HepG2 (cell line): Measurements from ENCODE around the gene NDUFS5. TPM values are rescaled to one million over a fixed set of nuclear protein-coding genes. Genes with fewer than 3 reads are reported as not detected.

Experiments used
- AKAP8 ChIP-seq: sonication (generic); formaldehyde crosslinking; IDR thresholded peaks from 2 replicates; pipeline ENCODE4 v1.5.1; 2020; ENCODE audit warnings: mild to moderate bottlenecking, missing genetic modification reagents
- BHLHE40 ChIP-seq: IDR thresholded peaks from 2 replicates; pipeline ENCODE4 v1.6.1; 2011; ENCODE audit warnings: low read length, improper control_type of control experiment
- GZF1 ChIP-seq: sonication (generic); formaldehyde crosslinking; IDR thresholded peaks from 2 replicates; pipeline ENCODE4 v1.5.1; 2020; ENCODE audit warnings: mild to moderate bottlenecking, missing genetic modification reagents
- MTF1 ChIP-seq: sonication (generic); formaldehyde crosslinking; IDR thresholded peaks from 2 replicates; pipeline ENCODE4 v1.5.0; 2020; ENCODE audit warnings: missing genetic modification reagents
- NFYB ChIP-seq: sonication (generic); formaldehyde crosslinking; IDR thresholded peaks from 2 replicates; pipeline ENCODE4 v1.4.0; 2020; ENCODE audit warnings: missing genetic modification reagents
- NR2C2 ChIP-seq: sonication (generic); formaldehyde crosslinking; IDR thresholded peaks from 2 replicates; pipeline ENCODE4 v1.4.0; 2020; ENCODE audit warnings: missing genetic modification reagents, mild to moderate bottlenecking, moderate library complexity, borderline replicate concordance
- POGZ ChIP-seq: sonication (generic); formaldehyde crosslinking; IDR thresholded peaks from 2 replicates; pipeline ENCODE4 v1.4.0; 2020; ENCODE audit warnings: mild to moderate bottlenecking, missing genetic modification reagents
- RARA ChIP-seq: IDR thresholded peaks from 2 replicates; pipeline ENCODE4 v1.6.1; 2016; ENCODE audit warnings: missing genetic modification reagents, missing compliant biosample characterization
- SIX1 ChIP-seq: sonication (generic); formaldehyde crosslinking; IDR thresholded peaks from 2 replicates; pipeline ENCODE4 v1.4.0; 2020; ENCODE audit warnings: missing genetic modification reagents, borderline replicate concordance
- SMARCE1 ChIP-seq: fragments of 450-650 bp; IDR thresholded peaks from 2 replicates; pipeline ENCODE4 v1.6.1; 2017; ENCODE audit warnings: borderline replicate concordance
- TBL1XR1 ChIP-seq: fragments of 150-350 bp; IDR thresholded peaks from 2 replicates; pipeline ENCODE4 v1.6.1; 2014; ENCODE audit warnings: borderline replicate concordance, low read length; ENCODE audit not compliant: partially characterized antibody
- ZFY ChIP-seq: sonication (generic); formaldehyde crosslinking; IDR thresholded peaks from 2 replicates; pipeline ENCODE4 v1.4.0; 2020; ENCODE audit warnings: missing genetic modification reagents
- ZNF234 ChIP-seq: sonication (generic); formaldehyde crosslinking; conservative IDR thresholded peaks from 2 replicates; pipeline ENCODE4 v1.5.1; 2020; ENCODE audit warnings: mild to moderate bottlenecking, missing genetic modification reagents
- ZNF263 ChIP-seq: sonication (generic); formaldehyde crosslinking; IDR thresholded peaks from 2 replicates; pipeline ENCODE4 v1.4.0; 2020; ENCODE audit warnings: missing genetic modification reagents
- ZNF501 ChIP-seq: sonication (generic); formaldehyde crosslinking; IDR thresholded peaks from 2 replicates; pipeline ENCODE4 v1.5.1; 2020; ENCODE audit warnings: mild to moderate bottlenecking, moderate library complexity, missing genetic modification reagents
- ZNF761 ChIP-seq: sonication (generic); formaldehyde crosslinking; conservative IDR thresholded peaks from 2 replicates; pipeline ENCODE4 v1.4.0; 2020; ENCODE audit warnings: mild to moderate bottlenecking, missing genetic modification reagents
- ZNF770 ChIP-seq: sonication (generic); formaldehyde crosslinking; IDR thresholded peaks from 2 replicates; pipeline ENCODE4 v1.5.0; 2020; ENCODE audit warnings: mild to moderate bottlenecking, missing genetic modification reagents
- polyA plus RNA-seq, 8 experiments: library from polyadenylated mRNA; depleted of rRNA in 3 of 8; stranded (reverse) in 7 of 8; unstranded in 1 of 8; fragments of >200 nt; fragmentation: Illumina TruSeq in 4 of 8; extraction: Trizol in 4 of 8; gene quantifications; 2 replicates each; pipeline versions ENCODE4 v1.2.1 to v1.2.3, GENCODE V29; 2011 to 2016; ENCODE audit warnings: low read depth in 4 of 8, missing spikeins in 1 of 8, mixed read lengths in 1 of 8; ENCODE audit not compliant: insufficient read depth in 1 of 8
- total RNA-seq, 5 experiments: library from RNA; depleted of rRNA; stranded (reverse); fragments of >200 nt; fragmentation: Illumina TruSeq; extraction: Trizol; gene quantifications; 2 replicates each; pipeline ENCODE4 v1.2.3, GENCODE V29; 2016; ENCODE audit warnings: low read depth in 1 of 5
- TF ChIP-seq, protein P1 (sequence below): sonication (generic); formaldehyde crosslinking; IDR thresholded peaks from 2 replicates; pipeline ENCODE4 v1.5.0; 2020; ENCODE audit warnings: mild to moderate bottlenecking, low read depth, missing genetic modification reagents, borderline replicate concordance
- TF ChIP-seq, protein P2 (sequence below): sonication (generic); formaldehyde crosslinking; IDR thresholded peaks from 2 replicates; pipeline ENCODE4 v1.4.0; 2020; ENCODE audit warnings: missing genetic modification reagents, mild to moderate bottlenecking, borderline replicate concordance
- TF ChIP-seq, protein P3 (sequence below): sonication (generic); formaldehyde crosslinking; IDR thresholded peaks from 2 replicates; pipeline ENCODE4 v1.9.0; 2021; ENCODE audit warnings: missing genetic modification reagents, borderline replicate concordance
- TF ChIP-seq, protein P4 (sequence below): sonication (generic); formaldehyde crosslinking; IDR thresholded peaks from 2 replicates; pipeline ENCODE4 v1.4.0; 2020; ENCODE audit warnings: missing genetic modification reagents

The NDUFS5 gene
- total and polyA plus RNA-seq, 2 of the 13 experiments (the other 11 are each of a cell fraction or from before 2014, with no cell fraction given): 263 to 466 TPM

DNA sequence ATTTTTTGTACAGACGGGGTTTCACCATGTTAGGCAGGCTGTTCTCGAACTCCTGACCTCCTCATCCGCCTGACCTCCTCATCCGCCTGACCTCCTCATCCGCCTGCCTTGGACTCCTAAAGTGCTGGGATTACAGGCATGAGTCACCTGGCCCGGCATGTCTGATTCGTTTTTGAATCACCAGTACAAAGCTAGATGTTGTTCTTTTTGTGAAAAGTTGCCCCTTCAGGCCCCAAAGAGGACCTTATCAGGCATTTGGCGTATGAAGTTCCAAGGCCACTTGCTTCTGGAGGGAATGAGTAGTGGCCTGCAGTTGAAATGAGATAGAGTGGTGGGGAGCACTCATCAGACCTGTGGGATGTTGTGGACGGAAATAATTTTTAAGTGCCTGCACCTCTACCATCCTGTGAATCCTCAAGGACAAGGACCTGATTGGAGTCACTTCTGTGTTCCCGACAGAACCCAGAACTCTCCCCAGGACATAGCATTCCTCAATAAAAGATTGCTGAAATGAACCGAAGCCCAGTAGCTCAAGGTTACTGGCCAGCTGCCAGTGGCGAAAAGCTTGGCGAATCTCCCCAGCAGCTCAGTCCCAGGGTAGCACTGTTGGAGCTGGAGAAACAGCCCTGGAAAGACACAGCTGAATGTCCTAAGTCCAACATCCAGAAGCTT lies 50.1 kb downstream of the NDUFS5 start (continued):
- no peak for TF ChIP-seq MTF1
- TF ChIP-seq, protein P1, sequence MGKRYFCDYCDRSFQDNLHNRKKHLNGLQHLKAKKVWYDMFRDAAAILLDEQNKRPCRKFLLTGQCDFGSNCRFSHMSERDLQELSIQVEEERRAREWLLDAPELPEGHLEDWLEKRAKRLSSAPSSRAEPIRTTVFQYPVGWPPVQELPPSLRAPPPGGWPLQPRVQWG (CRISPR knock-in tag): no peak
- TF ChIP-seq, protein P2, sequence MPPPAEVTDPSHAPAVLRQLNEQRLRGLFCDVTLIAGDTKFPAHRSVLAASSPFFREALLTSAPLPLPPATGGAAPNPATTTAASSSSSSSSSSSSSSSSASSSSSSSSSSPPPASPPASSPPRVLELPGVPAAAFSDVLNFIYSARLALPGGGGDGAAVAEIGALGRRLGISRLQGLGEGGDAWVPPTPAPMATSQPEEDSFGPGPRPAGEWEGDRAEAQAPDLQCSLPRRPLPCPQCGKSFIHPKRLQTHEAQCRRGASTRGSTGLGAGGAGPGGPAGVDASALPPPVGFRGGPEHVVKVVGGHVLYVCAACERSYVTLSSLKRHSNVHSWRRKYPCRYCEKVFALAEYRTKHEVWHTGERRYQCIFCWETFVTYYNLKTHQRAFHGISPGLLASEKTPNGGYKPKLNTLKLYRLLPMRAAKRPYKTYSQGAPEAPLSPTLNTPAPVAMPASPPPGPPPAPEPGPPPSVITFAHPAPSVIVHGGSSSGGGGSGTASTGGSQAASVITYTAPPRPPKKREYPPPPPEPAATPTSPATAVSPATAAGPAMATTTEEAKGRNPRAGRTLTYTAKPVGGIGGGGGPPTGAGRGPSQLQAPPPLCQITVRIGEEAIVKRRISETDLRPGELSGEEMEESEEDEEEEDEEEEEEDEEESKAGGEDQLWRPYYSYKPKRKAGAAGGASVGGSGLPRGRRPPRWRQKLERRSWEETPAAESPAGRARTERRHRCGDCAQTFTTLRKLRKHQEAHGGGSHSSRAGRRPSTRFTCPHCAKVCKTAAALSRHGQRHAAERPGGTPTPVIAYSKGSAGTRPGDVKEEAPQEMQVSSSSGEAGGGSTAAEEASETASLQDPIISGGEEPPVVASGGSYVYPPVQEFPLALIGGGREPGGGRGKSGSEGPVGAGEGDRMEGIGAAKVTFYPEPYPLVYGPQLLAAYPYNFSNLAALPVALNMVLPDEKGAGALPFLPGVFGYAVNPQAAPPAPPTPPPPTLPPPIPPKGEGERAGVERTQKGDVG: no peak
- no peak for TF ChIP-seq NR2C2 (CRISPR knock-in tag)
- no peak for TF ChIP-seq AKAP8 (CRISPR knock-in tag)
- 0 out of 2 replicates have a peak, but pooled peaks have one; percentile 41 for TF ChIP-seq ZFY
- TF ChIP-seq NFYB (CRISPR knock-in tag): no peak
- TF ChIP-seq TBL1XR1: no peak
- TF ChIP-seq POGZ (CRISPR knock-in tag): no peak
- TF ChIP-seq ZNF263 (CRISPR knock-in tag): peak; percentile 96
- TF ChIP-seq, protein P3, sequence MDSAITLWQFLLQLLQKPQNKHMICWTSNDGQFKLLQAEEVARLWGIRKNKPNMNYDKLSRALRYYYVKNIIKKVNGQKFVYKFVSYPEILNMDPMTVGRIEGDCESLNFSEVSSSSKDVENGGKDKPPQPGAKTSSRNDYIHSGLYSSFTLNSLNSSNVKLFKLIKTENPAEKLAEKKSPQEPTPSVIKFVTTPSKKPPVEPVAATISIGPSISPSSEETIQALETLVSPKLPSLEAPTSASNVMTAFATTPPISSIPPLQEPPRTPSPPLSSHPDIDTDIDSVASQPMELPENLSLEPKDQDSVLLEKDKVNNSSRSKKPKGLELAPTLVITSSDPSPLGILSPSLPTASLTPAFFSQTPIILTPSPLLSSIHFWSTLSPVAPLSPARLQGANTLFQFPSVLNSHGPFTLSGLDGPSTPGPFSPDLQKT (CRISPR knock-in tag): no peak
- peak; percentile 90 for TF ChIP-seq ZNF770 (CRISPR knock-in tag)
- no peak for TF ChIP-seq ZNF234 (CRISPR knock-in tag)
- no peak for TF ChIP-seq BHLHE40
- no peak for TF ChIP-seq ZNF761
- TF ChIP-seq, protein P4, sequence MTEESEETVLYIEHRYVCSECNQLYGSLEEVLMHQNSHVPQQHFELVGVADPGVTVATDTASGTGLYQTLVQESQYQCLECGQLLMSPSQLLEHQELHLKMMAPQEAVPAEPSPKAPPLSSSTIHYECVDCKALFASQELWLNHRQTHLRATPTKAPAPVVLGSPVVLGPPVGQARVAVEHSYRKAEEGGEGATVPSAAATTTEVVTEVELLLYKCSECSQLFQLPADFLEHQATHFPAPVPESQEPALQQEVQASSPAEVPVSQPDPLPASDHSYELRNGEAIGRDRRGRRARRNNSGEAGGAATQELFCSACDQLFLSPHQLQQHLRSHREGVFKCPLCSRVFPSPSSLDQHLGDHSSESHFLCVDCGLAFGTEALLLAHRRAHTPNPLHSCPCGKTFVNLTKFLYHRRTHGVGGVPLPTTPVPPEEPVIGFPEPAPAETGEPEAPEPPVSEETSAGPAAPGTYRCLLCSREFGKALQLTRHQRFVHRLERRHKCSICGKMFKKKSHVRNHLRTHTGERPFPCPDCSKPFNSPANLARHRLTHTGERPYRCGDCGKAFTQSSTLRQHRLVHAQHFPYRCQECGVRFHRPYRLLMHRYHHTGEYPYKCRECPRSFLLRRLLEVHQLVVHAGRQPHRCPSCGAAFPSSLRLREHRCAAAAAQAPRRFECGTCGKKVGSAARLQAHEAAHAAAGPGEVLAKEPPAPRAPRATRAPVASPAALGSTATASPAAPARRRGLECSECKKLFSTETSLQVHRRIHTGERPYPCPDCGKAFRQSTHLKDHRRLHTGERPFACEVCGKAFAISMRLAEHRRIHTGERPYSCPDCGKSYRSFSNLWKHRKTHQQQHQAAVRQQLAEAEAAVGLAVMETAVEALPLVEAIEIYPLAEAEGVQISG (CRISPR knock-in tag): peak; percentile 24; the same call in 1 of the 2 replicates
- no peak for TF ChIP-seq RARA (CRISPR knock-in tag)
- TF ChIP-seq SMARCE1: no peak
- TF ChIP-seq SIX1 (CRISPR knock-in tag): no peak
- no peak for TF ChIP-seq ZNF501 (CRISPR knock-in tag)
- TF ChIP-seq GZF1 (CRISPR knock-in tag): no peak
